Astrocyte of the cerebellum (primary cell): ENCODE results near the gene B3GNT8.
"Not testable (repeated sequence)": the region's sequence is repeated elsewhere in the genome, so short reads cannot be mapped to it uniquely, and the experiment has no call there.

Source experiments
- DNase-seq: peaks from one replicate; pipeline ENCODE4 v3.0.0-alpha.2; 2011; ENCODE audit warnings: low read depth
- H3K4me3 ChIP-seq: 2 replicates; pipeline ENCODE4 v1.5.1; 2011; ENCODE audit warnings: mild to moderate bottlenecking, low read depth, low read length, moderate library complexity
- CTCF ChIP-seq: IDR thresholded peaks from 2 replicates; pipeline ENCODE4 v1.5.1; 2012; ENCODE audit warnings: low read length, low read depth, moderate library complexity, mild to moderate bottlenecking; ENCODE audit errors: missing control alignments
- in situ Hi-C: cut with HindIII; loops from 2 replicates; pipeline ENCODE4 v1.10.0; 2017; ENCODE audit warnings: low sequenced_read_pairs

B3GNT8 gene

GRCh38 chr19:41436674-41436951 is 9.4 kb upstream of the B3GNT8 start:
- no peak for DNase-seq
- no peak for TF ChIP-seq CTCF
- H3K4me3 ChIP-seq: no peak overlapping the region
- in situ Hi-C loops: no loop called here

GRCh38 chr19:41435936-41436673 is 8.9 kb upstream of the B3GNT8 start:
- in situ Hi-C loops: no loop called here
- no peak for DNase-seq
- H3K4me3 ChIP-seq: no peak overlapping the region
- no peak for TF ChIP-seq CTCF

- DNase-seq, in situ Hi-C loops: not testable (repeated sequence)
Observed at GRCh38 chr19:41435376-41435775, 8.2 kb upstream of the B3GNT8 start.

GRCh38 chr19:41434450-41434849 is 7.3 kb upstream of the B3GNT8 start:
- in situ Hi-C loops: no loop called here
- TF ChIP-seq CTCF: no peak
- no peak overlapping the region for H3K4me3 ChIP-seq
- DNase-seq: no peak

More at GRCh38 chr19:41435376-41435775, 8.2 kb upstream of the B3GNT8 start:
- H3K4me3 ChIP-seq: not testable (repeated sequence)

GRCh38 chr19:41433171-41433570 is 6.0 kb upstream of the B3GNT8 start:
- TF ChIP-seq CTCF: no peak

GRCh38 chr19:41431426-41432386 is 4.5 kb upstream of the B3GNT8 start:
- DNase-seq: no peak
- H3K4me3 ChIP-seq: no peak overlapping the region
- in situ Hi-C loops: no loop called here
- peak; percentile 47 for TF ChIP-seq CTCF

More at GRCh38 chr19:41433171-41433570, 6.0 kb upstream of the B3GNT8 start:
- in situ Hi-C loops: no loop called here
- DNase-seq: no peak
- no peak overlapping the region for H3K4me3 ChIP-seq

- in situ Hi-C loops: no loop called here
- TF ChIP-seq CTCF: no peak
- DNase-seq: no peak
- H3K4me3 ChIP-seq: no peak overlapping the region
Observed at GRCh38 chr19:41430922-41431321, 3.7 kb upstream of the B3GNT8 start.
